ENCODE measurements around the gene MRFAP1L1.

Gene MRFAP1L1

DNA sequence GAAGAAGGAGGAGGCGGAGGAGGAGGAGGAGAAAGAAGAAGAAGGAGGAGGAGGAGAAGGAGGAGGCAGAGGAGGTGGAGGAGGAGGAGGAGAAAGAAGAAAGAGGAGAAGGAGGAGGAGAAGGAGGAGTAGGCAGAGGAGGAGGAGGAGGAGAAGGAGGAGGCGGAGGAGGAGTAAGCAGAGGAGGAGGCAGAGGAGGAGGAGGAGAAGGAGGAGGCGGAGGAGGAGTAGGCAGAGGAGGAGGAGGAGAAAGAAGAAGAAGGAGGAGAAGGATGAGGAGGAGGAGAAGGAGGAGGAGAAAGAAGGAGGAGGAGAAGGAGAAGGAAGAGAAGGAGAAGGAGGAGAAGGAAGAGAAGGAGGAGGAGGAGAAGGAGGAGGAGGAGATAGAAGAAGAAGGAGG lies 49.2 kb downstream of the MRFAP1L1 start:
- DNase-seq (ENCODE audit: low read depth), result no peak

DNA sequence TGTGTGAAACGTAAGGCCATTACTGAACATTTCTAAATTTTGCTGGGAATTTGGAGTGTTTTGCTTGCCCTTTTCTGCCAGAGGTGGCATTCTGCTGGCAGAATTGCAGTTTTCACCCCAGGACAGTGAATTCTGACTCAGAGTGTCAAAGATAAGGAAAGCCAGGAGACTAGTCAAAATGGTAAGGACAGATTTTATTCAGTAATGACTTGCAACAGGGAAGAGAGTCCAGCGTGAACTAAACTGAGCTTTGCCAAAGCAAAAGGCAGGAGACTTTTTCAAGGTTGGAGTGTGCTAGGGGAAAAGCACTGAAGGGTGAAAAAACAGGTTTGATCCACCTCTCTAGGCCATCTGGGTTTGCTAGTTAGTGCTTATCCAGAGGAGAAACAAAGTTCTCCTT lies 49.8 kb downstream of the MRFAP1L1 start:
- DNase-seq (ENCODE audit: low read depth), result no peak

DNA sequence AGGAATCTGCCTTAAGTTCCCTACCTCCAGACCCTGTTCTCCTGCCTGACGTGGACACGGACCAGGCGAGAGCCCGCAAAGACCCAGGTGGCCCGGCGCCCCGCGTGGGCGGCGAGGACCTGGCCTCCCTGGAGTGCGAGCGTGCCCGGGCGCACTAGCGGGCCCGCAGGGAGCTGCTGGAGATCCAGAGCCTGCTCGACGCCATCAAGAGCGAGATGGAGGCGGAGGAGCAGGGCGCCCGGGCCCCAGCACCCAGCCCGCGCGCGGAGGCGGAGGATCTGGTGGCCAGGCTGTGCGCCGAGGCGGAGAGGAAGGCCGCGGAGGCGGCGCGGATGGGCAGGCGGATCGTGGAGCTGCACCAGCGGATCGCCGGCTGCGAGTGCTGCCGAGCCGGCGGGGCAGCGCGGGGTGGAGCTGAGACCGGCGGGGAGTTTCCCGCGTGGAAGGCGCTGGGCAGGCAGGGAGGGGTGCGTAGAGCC lies 51.0 kb downstream of the MRFAP1L1 start:
- no peak for DNase-seq (ENCODE audit: low read depth)

DNA sequence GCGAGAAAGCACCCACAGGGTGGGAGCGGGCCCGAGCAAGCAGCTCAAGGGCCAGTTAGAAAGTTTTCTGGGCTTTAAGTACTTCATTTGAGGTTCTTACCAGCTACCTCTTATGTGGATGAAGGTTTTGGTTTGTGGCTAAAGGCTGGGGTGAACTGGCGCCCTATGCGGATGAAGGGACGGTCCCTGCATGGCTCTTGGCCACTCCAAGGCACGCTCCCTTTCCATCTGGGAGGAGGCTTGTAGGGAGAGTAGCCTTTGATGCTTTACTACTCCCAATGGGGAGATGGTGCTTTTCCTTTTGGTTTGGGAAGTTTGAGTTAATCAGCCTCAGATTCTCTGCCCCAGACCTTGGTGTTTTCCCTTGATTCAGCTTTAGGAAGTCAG lies 51.5 kb downstream of the MRFAP1L1 start:
- DNase-seq (ENCODE audit: low read depth), result no peak
